Neural progenitor cell (in vitro differentiated cells): Measurements from ENCODE around the gene TBXAS1. TPM values are rescaled to one million over a fixed set of nuclear protein-coding genes. Genes with fewer than 3 reads are reported as not detected.

Experiments
- DNase-seq: peaks from one replicate; pipeline ENCODE4 v3.0.0-alpha.2; 2016; ENCODE audit warnings: low spot score
- H2AFZ ChIP-seq: fragments of 200-600 bp; sonication (generic); replicated peaks from 2 replicates; pipeline ENCODE4 v1.6.1; 2016; ENCODE audit warnings: antibody characterized with exemption
- H3F3A ChIP-seq: fragments of 200-600 bp; sonication (generic); 2 replicates; pipeline ENCODE4 v1.6.1; 2016; ENCODE audit warnings: antibody characterized with exemption, low read depth
- H3K27ac ChIP-seq: fragments of 200-600 bp; sonication (generic); 2 replicates; pipeline ENCODE4 v1.5.1; 2016; ENCODE audit warnings: mild to moderate bottlenecking
- H3K27me3 ChIP-seq: fragments of 200-600 bp; sonication (generic); 2 replicates; pipeline ENCODE4 v1.6.1; 2016; ENCODE audit warnings: mild to moderate bottlenecking, moderate library complexity
- H3K36me3 ChIP-seq: fragments of 200-600 bp; sonication (generic); 2 replicates; pipeline ENCODE4 v1.5.1; 2016
- H3K4me1 ChIP-seq: fragments of 200-600 bp; sonication (generic); 2 replicates; pipeline ENCODE4 v1.6.1; 2016; ENCODE audit warnings: mixed run types
- H3K4me2 ChIP-seq: fragments of 200-600 bp; sonication (generic); 2 replicates; pipeline ENCODE4 v1.6.1; 2016
- H3K4me3 ChIP-seq: fragments of 200-600 bp; sonication (generic); 2 replicates; pipeline ENCODE4 v1.5.1; 2016
- H3K79me2 ChIP-seq: fragments of 200-600 bp; sonication (generic); 2 replicates; pipeline ENCODE4 v1.6.1; 2016; ENCODE audit warnings: low read depth
- H3K9ac ChIP-seq: fragments of 200-600 bp; sonication (generic); 2 replicates; pipeline ENCODE4 v1.6.1; 2016
- H3K9me3 ChIP-seq: fragments of 200-600 bp; sonication (generic); 2 replicates; pipeline ENCODE4 v1.5.1; 2016; ENCODE audit warnings: low read depth
- H4K20me1 ChIP-seq: fragments of 200-600 bp; sonication (generic); 2 replicates; pipeline ENCODE4 v1.6.1; 2016; ENCODE audit warnings: low read depth
- H3K27ac Mint-ChIP-seq: 3 replicates; pipeline ENCODE4 v1.8.0; 2021; ENCODE audit warnings: mixed read lengths
- H3K27me3 Mint-ChIP-seq: 2 replicates; pipeline ENCODE4 v1.8.0; 2022; ENCODE audit warnings: low read depth, mild to moderate bottlenecking, inconsistent platforms, moderate library complexity, mixed read lengths; ENCODE audit not compliant: insufficient read depth
- H3K36me3 Mint-ChIP-seq: 3 replicates; pipeline ENCODE4 v1.8.0; 2021; ENCODE audit warnings: mixed read lengths
- H3K4me1 Mint-ChIP-seq: 3 replicates; pipeline ENCODE4 v1.8.0; 2021; ENCODE audit warnings: mixed read lengths
- H3K4me3 Mint-ChIP-seq: 3 replicates; pipeline ENCODE4 v1.8.0; 2021; ENCODE audit warnings: mild to moderate bottlenecking, moderate library complexity, mixed read lengths
- H3K9me3 Mint-ChIP-seq: 3 replicates; pipeline ENCODE4 v1.8.0; 2020; ENCODE audit warnings: mixed read lengths
- EZH2 ChIP-seq: fragments of 200-600 bp; sonication (generic); IDR thresholded peaks from 2 replicates; pipeline ENCODE4 v1.6.1; 2017; ENCODE audit warnings: antibody characterized with exemption, mild to moderate bottlenecking, moderate library complexity
- EZH2phosphoT487 ChIP-seq: fragments of 200-600 bp; sonication (generic); IDR thresholded peaks from 2 replicates; pipeline ENCODE4 v1.6.1; 2017; ENCODE audit warnings: antibody characterized with exemption
- total RNA-seq: library from RNA; depleted of rRNA; stranded (reverse); fragments of >200 nt; gene quantifications from 2 replicates; pipeline ENCODE4 v1.2.3, GENCODE V29; 2015; ENCODE audit warnings: low replicate concordance
- TF ChIP-seq, protein P1 (sequence below): fragments of 200-600 bp; sonication (generic); IDR thresholded peaks from 2 replicates; pipeline ENCODE4 v1.5.1; 2017; ENCODE audit warnings: antibody characterized with exemption, mild to moderate bottlenecking

TBXAS1 gene
- total RNA-seq, 1 donor from 2014 or later: not detected

- Histone ChIP-seq H3K9ac (no peak overlapping the region), H3K36me3 (no peaks in the 10 kb centered on the region), H3K27ac (no peak overlapping the region), H3K79me2 (no peaks in the 10 kb centered on the region), H4K20me1 (no peaks in the 10 kb centered on the region), H3K4me3 (no peak overlapping the region), H3K4me2 (no peak overlapping the region), H3K4me1 (peaks cover 8% of the 10 kb centered on the region), H3F3A (no peaks in the 10 kb centered on the region), H3K9me3 (no peaks in the 10 kb centered on the region), H3K27me3 (no peaks in the 10 kb centered on the region), H2AFZ (no peak overlapping the region)
- Mint-ChIP-seq H3K27ac (no peak overlapping the region), H3K36me3 (no peaks in the 10 kb centered on the region), H3K4me1 (peaks cover 12% of the 10 kb centered on the region), H3K9me3 (no peaks in the 10 kb centered on the region), H3K4me3 (no peak overlapping the region), H3K27me3 (peaks cover 3% of the 10 kb centered on the region)
- TF ChIP-seq, protein P1, sequence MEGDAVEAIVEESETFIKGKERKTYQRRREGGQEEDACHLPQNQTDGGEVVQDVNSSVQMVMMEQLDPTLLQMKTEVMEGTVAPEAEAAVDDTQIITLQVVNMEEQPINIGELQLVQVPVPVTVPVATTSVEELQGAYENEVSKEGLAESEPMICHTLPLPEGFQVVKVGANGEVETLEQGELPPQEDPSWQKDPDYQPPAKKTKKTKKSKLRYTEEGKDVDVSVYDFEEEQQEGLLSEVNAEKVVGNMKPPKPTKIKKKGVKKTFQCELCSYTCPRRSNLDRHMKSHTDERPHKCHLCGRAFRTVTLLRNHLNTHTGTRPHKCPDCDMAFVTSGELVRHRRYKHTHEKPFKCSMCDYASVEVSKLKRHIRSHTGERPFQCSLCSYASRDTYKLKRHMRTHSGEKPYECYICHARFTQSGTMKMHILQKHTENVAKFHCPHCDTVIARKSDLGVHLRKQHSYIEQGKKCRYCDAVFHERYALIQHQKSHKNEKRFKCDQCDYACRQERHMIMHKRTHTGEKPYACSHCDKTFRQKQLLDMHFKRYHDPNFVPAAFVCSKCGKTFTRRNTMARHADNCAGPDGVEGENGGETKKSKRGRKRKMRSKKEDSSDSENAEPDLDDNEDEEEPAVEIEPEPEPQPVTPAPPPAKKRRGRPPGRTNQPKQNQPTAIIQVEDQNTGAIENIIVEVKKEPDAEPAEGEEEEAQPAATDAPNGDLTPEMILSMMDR: no peak
- TF ChIP-seq EZH2phosphoT487: no peak
- no peak for TF ChIP-seq EZH2
- no peak for DNase-seq
Observed at GRCh38 chr7:139953229-139953628, 124.2 kb downstream of the TBXAS1 start.

DNA sequence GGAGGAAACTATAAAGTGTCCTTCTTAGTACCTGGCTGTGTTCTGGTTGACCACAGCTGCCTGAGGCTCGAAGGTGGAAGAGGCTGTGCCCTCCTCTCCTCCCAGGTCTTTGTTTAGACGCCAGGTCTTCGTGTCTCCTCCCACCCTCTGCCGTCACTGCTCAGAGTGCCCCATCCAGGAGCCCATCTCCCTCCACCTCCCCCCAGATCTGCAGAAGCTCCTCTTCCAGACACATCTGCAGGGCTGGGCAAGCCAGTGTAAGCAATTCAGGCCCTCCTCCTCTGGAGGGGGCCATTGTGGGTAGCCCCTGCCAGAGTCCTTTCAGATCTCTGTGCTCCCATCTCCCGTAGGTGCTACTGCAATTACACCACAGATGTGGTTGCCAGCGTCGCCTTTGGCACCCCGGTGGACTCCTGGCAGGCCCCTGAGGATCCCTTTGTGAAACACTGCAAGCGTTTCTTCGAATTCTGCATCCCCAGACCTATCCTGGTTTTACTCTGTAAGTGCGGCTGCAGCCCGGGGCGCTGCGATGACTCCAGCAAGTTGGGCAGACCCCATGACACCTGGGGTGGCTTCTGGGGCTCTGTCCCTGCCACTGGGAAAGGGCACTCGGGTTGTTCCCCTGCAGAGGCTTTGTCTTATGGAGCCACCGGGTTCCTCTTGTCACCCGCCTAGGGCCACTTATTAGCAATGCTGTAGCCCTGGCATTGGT lies 126.2 kb downstream of the TBXAS1 start:
- no peaks in the 10 kb centered on the region for H3F3A ChIP-seq
- no peak overlapping the region for H3K9ac ChIP-seq
- no peak overlapping the region for H3K4me3 ChIP-seq
- peak overlapping the region; percentile 12 for H3K4me2 ChIP-seq
- no peaks in the 10 kb centered on the region for H3K9me3 ChIP-seq
- Mint-ChIP-seq H3K36me3 (no peaks in the 10 kb centered on the region), H3K4me3 (no peak overlapping the region), H3K27ac (no peak overlapping the region), H3K4me1 (peaks cover 16% of the 10 kb centered on the region), H3K27me3 (peaks cover 6% of the 10 kb centered on the region), H3K9me3 (no peaks in the 10 kb centered on the region)
- no peaks in the 10 kb centered on the region for H3K36me3 ChIP-seq
- TF ChIP-seq, protein P1: no peak
- TF ChIP-seq EZH2phosphoT487 (no peak), EZH2 (no peak)
- H3K27ac ChIP-seq: no peak overlapping the region
- peaks cover 8% of the 10 kb centered on the region for H3K4me1 ChIP-seq
- H3K27me3 ChIP-seq: no peaks in the 10 kb centered on the region
- H3K79me2 ChIP-seq: no peaks in the 10 kb centered on the region
- H4K20me1 ChIP-seq: no peaks in the 10 kb centered on the region
- H2AFZ ChIP-seq: peak overlapping the region; percentile 89
- no peak for DNase-seq

- Histone ChIP-seq H3K4me3 (no peak overlapping the region), H3K27me3 (no peaks in the 10 kb centered on the region), H3K4me1 (peaks cover 8% of the 10 kb centered on the region), H3K79me2 (no peaks in the 10 kb centered on the region), H3K9ac (no peak overlapping the region), H3F3A (no peaks in the 10 kb centered on the region), H3K27ac (no peak overlapping the region), H3K36me3 (no peaks in the 10 kb centered on the region), H3K4me2 (no peak overlapping the region), H3K9me3 (no peaks in the 10 kb centered on the region), H2AFZ (no peak overlapping the region), H4K20me1 (no peaks in the 10 kb centered on the region)
- Mint-ChIP-seq H3K27me3 (peaks cover 3% of the 10 kb centered on the region), H3K36me3 (no peaks in the 10 kb centered on the region), H3K9me3 (no peaks in the 10 kb centered on the region), H3K27ac (no peak overlapping the region), H3K4me1 (peaks cover 13% of the 10 kb centered on the region), H3K4me3 (no peak overlapping the region)
- TF ChIP-seq, protein P1: no peak
- TF ChIP-seq EZH2: no peak
- TF ChIP-seq EZH2phosphoT487: no peak
- no peak for DNase-seq
Observed at GRCh38 chr7:139958599-139959284, 129.7 kb downstream of the TBXAS1 start.
